ENCODE measurements around the gene SH2D7.
A peak's percentile ranks its signal among the peaks of the same experiment; 100 is the strongest.

The SH2D7 gene

DNA sequence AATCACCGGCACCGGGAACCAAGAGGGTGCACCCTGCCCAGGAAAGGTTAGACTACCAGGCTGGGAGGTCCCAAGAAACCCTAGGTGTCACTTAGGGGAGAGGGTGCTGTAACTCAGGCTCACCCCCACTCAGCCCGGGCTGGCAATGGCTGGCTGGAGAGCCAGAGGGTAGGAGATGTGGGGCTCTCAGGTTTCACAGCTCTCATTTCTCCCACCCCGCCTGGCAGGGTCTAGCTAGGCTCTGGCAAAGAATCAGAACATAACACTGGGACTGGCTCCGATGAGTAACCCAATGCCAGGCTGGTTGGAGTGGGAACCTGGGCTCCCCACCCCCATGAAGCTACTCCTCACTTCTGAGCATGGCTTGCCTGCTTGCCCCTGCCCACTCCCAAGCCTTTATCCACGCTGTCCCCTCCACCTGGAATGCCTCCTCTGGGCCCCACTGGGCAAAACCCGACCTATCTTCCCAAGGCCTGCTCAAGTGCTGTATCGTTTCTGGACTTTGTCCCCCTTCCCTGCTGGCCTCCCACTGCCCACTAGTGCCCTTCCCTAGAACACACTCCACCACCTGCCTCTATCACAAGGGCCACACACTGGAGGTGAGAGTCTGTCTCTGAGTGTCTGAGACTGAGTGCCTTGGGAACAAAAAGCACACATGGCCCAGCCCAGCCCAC lies 36.9 kb downstream of the SH2D7 start:
- TF ChIP-seq, protein P1, sequence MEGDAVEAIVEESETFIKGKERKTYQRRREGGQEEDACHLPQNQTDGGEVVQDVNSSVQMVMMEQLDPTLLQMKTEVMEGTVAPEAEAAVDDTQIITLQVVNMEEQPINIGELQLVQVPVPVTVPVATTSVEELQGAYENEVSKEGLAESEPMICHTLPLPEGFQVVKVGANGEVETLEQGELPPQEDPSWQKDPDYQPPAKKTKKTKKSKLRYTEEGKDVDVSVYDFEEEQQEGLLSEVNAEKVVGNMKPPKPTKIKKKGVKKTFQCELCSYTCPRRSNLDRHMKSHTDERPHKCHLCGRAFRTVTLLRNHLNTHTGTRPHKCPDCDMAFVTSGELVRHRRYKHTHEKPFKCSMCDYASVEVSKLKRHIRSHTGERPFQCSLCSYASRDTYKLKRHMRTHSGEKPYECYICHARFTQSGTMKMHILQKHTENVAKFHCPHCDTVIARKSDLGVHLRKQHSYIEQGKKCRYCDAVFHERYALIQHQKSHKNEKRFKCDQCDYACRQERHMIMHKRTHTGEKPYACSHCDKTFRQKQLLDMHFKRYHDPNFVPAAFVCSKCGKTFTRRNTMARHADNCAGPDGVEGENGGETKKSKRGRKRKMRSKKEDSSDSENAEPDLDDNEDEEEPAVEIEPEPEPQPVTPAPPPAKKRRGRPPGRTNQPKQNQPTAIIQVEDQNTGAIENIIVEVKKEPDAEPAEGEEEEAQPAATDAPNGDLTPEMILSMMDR (IDR thresholded peaks at IDR 0.05), result no peak

DNA sequence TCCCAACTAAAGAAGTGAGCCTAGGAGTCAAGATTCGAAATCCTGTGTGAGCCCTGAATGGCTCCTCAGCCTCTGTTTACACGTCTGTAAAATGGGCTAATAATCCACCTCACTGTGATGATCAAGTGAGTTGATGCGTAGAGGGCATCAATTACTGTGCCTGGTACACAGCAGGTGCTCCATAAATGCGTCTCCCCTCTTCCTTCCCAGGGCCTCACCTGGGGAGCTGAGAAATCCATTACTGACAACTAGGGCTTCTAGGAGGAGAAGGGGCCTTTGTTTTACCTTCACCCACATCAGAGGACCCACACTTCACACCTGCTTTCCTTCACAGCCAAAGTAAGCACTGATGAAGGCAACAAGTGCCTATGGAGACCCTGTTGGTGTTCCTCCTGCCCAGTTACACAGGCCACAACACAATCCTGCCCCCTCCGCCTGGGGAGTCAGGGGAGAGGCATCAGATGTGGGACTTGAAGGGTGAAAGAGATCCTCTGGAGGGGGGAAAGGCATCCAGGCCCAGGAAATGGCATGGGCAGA lies 37.5 kb downstream of the SH2D7 start:
- TF ChIP-seq, protein P1 (IDR thresholded peaks at IDR 0.05), result no peak

DNA sequence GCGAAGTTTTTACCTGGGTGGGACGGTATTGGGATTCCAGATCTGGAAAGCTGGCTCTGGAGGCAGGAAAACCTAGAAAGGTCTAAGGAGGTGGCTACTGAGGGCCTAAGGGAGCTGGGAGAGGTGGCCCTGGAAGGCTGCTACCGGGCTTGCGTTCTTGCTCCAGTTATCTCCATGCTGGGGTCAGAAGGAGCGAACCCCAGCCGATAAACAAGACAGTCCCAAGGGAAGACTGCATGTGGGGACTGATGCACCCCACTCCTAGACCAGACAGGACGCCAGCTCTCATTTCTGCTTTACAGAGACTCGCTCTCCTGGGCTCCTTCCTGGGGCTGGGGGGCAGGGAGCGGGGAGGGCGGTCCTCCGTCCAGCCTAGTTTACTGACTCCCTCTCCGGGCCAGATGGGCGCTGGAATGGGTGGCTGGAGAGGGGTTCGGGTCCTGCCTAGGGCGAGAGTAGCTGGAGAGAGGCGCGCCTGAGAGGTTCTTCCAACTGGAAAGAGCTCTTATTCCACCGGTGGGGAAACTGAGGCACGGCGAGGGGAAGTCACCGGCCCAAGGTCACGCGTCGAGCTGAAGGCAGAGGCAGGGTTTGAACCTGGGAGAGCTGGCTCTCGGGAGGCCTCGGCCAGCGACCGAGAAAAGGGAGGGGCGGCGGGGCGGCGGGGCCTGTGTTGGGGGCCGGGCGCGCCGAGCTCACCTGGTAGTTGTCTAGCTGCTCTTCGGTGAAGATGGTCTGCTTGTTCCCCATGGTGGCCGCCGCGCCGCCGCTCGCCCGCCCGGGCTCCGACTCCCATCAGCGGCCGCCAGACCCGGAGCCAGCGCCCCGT lies 38.3 kb downstream of the SH2D7 start:
- TF ChIP-seq, protein P1 (IDR thresholded peaks at IDR 0.05), result no peak

DNA sequence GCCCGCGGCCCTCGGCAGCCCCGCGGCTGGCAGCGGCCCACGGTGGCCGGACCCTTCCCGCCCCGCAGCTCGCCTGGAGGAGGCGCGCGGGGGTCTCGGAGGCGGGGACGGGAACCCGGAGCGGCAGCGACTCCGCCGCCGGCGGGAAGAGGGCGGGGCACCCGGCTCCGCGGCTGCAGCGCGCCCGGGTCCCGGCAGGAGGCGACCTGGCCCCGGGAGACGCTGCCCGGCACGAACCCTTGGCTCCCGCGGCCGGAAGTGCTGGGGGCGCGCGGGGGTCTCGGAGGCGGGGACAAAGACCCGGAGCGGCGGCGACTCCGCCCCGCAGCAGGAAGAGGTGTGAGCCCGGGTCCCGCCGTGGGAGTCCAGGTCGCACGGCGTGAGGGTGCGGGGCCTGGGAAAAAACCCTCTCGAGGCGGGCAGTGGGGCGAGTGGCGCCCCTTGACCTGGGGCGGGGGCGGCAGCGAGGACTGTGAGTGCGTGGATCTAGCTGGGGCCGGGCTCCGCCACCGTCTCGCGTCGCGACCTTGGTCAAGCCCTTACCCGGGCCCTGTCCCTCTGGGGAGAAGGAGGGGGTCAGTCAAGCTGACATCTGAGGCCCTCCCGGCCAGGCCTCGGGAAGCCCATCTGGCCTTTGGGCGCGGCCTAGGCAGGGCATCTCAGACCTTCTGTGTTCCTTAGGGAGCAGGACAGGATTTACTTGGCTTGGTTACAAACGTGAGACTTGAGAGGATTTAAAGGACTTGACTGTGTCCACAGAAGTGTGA lies 39.1 kb downstream of the SH2D7 start, which contains the start of gene CIB2:
Gene CIB2 (minus strand): TSS at position 151 of the 767 bp plus-strand sequence. CDS start 230 bp downstream, outside the sequence.
- TF ChIP-seq, protein P1 (IDR thresholded peaks at IDR 0.05), result peak; percentile 78

DNA sequence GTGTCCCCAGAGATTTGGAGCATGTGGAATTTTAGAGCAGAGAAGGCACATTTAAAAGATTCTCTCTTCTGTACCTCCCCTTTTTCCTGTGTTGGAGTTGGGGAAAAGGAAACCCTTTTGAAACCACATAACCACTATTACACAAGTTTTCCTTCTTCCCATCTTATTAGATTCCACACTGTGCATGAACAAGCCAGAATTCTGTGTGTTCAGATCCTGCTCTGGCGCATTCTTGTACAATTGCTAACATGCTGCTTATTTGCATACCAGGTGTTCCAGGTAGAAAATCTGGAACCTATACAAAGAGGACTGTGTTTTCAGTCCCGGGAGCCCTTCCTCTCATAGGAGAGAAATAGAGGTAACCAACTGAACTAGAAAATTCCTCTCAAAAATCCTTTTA lies 41.4 kb downstream of the SH2D7 start:
- TF ChIP-seq, protein P1 (IDR thresholded peaks at IDR 0.05), result no peak

DNA sequence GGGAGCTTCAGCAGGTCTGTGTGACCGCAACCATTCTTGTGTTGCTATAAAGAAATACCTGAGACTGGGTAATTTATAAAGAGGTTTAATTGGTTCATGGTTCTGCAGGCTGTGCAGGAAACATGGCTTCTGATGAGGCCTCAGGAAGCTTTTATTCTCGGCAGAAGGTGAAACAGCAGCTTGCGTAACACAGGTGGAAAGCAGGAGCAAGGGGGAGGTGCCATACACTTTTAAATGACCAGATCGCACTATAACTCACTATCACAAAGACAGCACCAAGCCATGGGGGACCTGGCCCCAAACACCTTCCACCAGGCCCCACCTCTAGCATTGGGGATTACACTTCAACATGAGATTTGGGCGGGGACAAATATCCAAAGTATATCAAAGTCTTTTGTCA lies 47.2 kb downstream of the SH2D7 start:
- TF ChIP-seq, protein P1 (IDR thresholded peaks at IDR 0.05), result no peak

DNA sequence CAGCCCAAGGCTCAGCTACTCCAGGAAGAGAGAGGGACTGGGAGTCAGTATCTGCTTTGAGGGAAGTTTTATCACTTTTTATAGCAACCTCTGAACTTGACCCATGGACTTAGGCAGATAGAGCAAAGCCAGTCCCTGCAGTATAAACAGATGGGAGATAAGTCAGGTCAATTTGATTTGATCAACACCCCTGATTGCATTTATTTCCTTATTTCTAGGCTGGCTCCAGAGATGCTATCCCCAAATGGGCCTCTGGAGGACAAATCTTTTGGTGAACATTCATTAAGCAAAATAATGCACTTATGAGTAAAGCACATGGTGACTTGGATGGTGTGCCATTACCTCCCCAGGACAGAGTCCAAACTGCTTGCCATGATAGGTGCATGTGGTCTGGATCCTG lies 47.9 kb downstream of the SH2D7 start:
- TF ChIP-seq, protein P1 (IDR thresholded peaks at IDR 0.05), result no peak
